IMR-90 (cell line): ENCODE data around the gene KRT7. TPM values are rescaled to one million over a fixed set of nuclear protein-coding genes. Genes with fewer than 3 reads are reported as not detected.

ENCODE experiments used
- ATAC-seq: fragments of 200-7000 bp; cut with Tn5 transposase; 2 replicates; pipeline ENCODE4 v1.9.1; 2020; ENCODE audit warnings: low read depth, mild to moderate bottlenecking, moderate library complexity
- BruUV-seq: library from RNA; stranded (reverse); fragments of 400-500 nt; replicated peaks from 2 replicates; lab custom pipeline; 2021; lab: Mats Ljungman, UMichigan
- CTCF ChIA-PET: fragments of 300-600 bp; formaldehyde crosslinking; extraction: SDS; loops from one replicate; lab custom pipeline; 2021; ENCODE audit warnings: antibody characterized with exemption; lab: Yijun Ruan, JAX
- POLR2A ChIA-PET: fragments of 300-600 bp; sonication (Branson Sonifier 250); formaldehyde crosslinking; loops from one replicate; lab custom pipeline; 2022; ENCODE audit warnings: antibody characterized with exemption; ENCODE audit not compliant: unreplicated experiment; lab: Charles Lee
- DNase-seq: peaks from one replicate; pipeline ENCODE4 v3.0.0; 2013
- H2AFZ ChIP-seq: replicated peaks from 2 replicates; pipeline ENCODE3; 2013; ENCODE audit warnings: low read length, mild to moderate bottlenecking; ENCODE audit not compliant: poor library complexity
- H2AK5ac ChIP-seq: 2 replicates; pipeline ENCODE4 v1.6.1; 2013; ENCODE audit warnings: low read depth, low read length, inconsistent platforms
- H2AK9ac ChIP-seq: replicated peaks from 2 replicates; pipeline ENCODE3; 2013; ENCODE audit warnings: mild to moderate bottlenecking, low read depth, low read length, moderate library complexity; ENCODE audit not compliant: poor library complexity
- H2BK120ac ChIP-seq: 2 replicates; pipeline ENCODE4 v1.6.1; 2013; ENCODE audit warnings: low read depth, low read length, inconsistent platforms
- H2BK15ac ChIP-seq: 3 replicates; pipeline ENCODE4 v1.6.1; 2013; ENCODE audit warnings: low read depth, low read length, inconsistent platforms
- H2BK20ac ChIP-seq: 2 replicates; pipeline ENCODE4 v1.6.1; 2013; ENCODE audit warnings: low read depth, mild to moderate bottlenecking, inconsistent platforms, low read length, moderate library complexity
- H2BK5ac ChIP-seq: 2 replicates; pipeline ENCODE4 v1.6.1; 2013; ENCODE audit warnings: mild to moderate bottlenecking, low read depth, low read length, inconsistent platforms; ENCODE audit not compliant: poor library complexity, severe bottlenecking
- H3K14ac ChIP-seq: replicated peaks from 2 replicates; pipeline ENCODE4 v1.6.1; 2013; ENCODE audit warnings: low read depth, low read length, inconsistent platforms
- H3K18ac ChIP-seq: 2 replicates; pipeline ENCODE4 v1.6.1; 2013; ENCODE audit warnings: low read depth, low read length, control low read depth
- H3K23ac ChIP-seq: 2 replicates; pipeline ENCODE4 v1.6.1; 2013; ENCODE audit warnings: low read depth, low read length, inconsistent platforms
- H3K27ac ChIP-seq: 2 replicates; pipeline ENCODE4 v1.5.1; 2013; ENCODE audit warnings: mild to moderate bottlenecking, control low read depth, low read length; ENCODE audit not compliant: insufficient read depth
- H3K27me3 ChIP-seq: 2 replicates; pipeline ENCODE4 v1.6.1; 2013; ENCODE audit warnings: low read length; ENCODE audit not compliant: control insufficient read depth, insufficient read depth
- H3K36me3 ChIP-seq: 2 replicates; pipeline ENCODE4 v1.6.1; 2013; ENCODE audit warnings: low read length, mixed read lengths; ENCODE audit not compliant: control insufficient read depth, insufficient read depth
- H3K4ac ChIP-seq: 2 replicates; pipeline ENCODE4 v1.6.1; 2013; ENCODE audit warnings: low read depth, low read length, inconsistent platforms
- H3K4me1 ChIP-seq: 2 replicates; pipeline ENCODE4 v1.6.1; 2013; ENCODE audit warnings: low read length, mixed read lengths; ENCODE audit not compliant: control insufficient read depth, insufficient read depth
- H3K4me2 ChIP-seq: 2 replicates; pipeline ENCODE4 v1.6.1; 2013; ENCODE audit warnings: low read depth, mild to moderate bottlenecking, control low read depth, low read length, moderate library complexity
- H3K4me3 ChIP-seq: 2 replicates; pipeline ENCODE4 v1.5.1; 2013; ENCODE audit warnings: low read depth, mild to moderate bottlenecking, control low read depth, low read length, moderate library complexity; ENCODE audit not compliant: insufficient read depth
- H3K56ac ChIP-seq: 2 replicates; pipeline ENCODE4 v1.6.1; 2013; ENCODE audit warnings: low read length, inconsistent platforms; ENCODE audit not compliant: insufficient read depth; ENCODE audit errors: extremely low read depth
- H3K79me1 ChIP-seq, 2 experiments: 2 replicates each; pipeline ENCODE4 v1.6.1; 2013; ENCODE audit warnings: low read length in 2 of 2, inconsistent platforms in 1 of 2, low read depth in 1 of 2
- H3K9ac ChIP-seq: 2 replicates; pipeline ENCODE4 v1.6.1; 2013; ENCODE audit warnings: low read depth, low read length, control low read depth
- H3K9me1 ChIP-seq: 2 replicates; pipeline ENCODE4 v1.6.1; 2013; ENCODE audit warnings: low read length, inconsistent platforms; ENCODE audit not compliant: insufficient read depth
- H3K9me3 ChIP-seq: 2 replicates; pipeline ENCODE4 v1.6.1; 2013; ENCODE audit warnings: low read length; ENCODE audit not compliant: control insufficient read depth, insufficient read depth
- H4K20me1 ChIP-seq: 2 replicates; pipeline ENCODE4 v1.6.1; 2013; ENCODE audit warnings: low read length, inconsistent platforms; ENCODE audit not compliant: insufficient read depth
- H4K5ac ChIP-seq: 2 replicates; pipeline ENCODE4 v1.6.1; 2013; ENCODE audit warnings: mild to moderate bottlenecking, low read depth, low read length, control low read depth
- H4K8ac ChIP-seq, 2 experiments: 2 replicates each; pipeline ENCODE4 v1.6.1; 2013; ENCODE audit warnings: low read depth in 2 of 2, low read length in 2 of 2, control low read depth in 1 of 2, inconsistent platforms in 1 of 2
- H4K91ac ChIP-seq: 2 replicates; pipeline ENCODE4 v1.6.1; 2013; ENCODE audit warnings: low read depth, low read length, inconsistent platforms; ENCODE audit not compliant: insufficient read depth
- BHLHE40 ChIP-seq: fragments of 150-350 bp; IDR thresholded peaks from 2 replicates; pipeline ENCODE4 v1.6.1; 2016; ENCODE audit warnings: mild to moderate bottlenecking, low read depth, low read length
- CEBPB ChIP-seq: IDR thresholded peaks from 2 replicates; pipeline ENCODE4 v1.6.1; 2012; ENCODE audit warnings: low read depth, low read length, improper control_type of control experiment
- POLR2A ChIP-seq: IDR thresholded peaks from 2 replicates; pipeline ENCODE4 v1.6.1; 2012; ENCODE audit warnings: mild to moderate bottlenecking, low read depth, low read length
- RFX5 ChIP-seq: IDR thresholded peaks from 2 replicates; pipeline ENCODE4 v1.8.0; 2012; ENCODE audit warnings: low read depth, mild to moderate bottlenecking, low read length, moderate library complexity
- WGBS, 2 experiments: methylation state at CpG; one replicate each; pipeline versions ENCODE4 v1.1.5 to v1.1.7; 2013; ENCODE audit warnings: missing lambda C conversion rate in 2 of 2; ENCODE audit not compliant: insufficient read length in 1 of 2; ENCODE audit errors: extremely low coverage in 2 of 2; 5-methylcytosine and 5-hydroxymethylcytosine counted together
- dilution Hi-C: fragments of 300-500 bp; cut with HindIII; formaldehyde crosslinking; loops from one replicate; pipeline ENCODE4 v1.14.3; 2018; ENCODE audit warnings: low sequenced_read_pairs; ENCODE audit not compliant: unreplicated experiment
- in situ Hi-C: fragments of 300-500 bp; cut with MboI; formaldehyde crosslinking; loops from 3 replicates; pipeline ENCODE4 v1.14.3; 2019; ENCODE audit warnings: low sequenced_read_pairs, inconsistent platforms, mixed read lengths
- intact Hi-C: fragments of 100-400 bp; cut with micrococcal nuclease; formaldehyde crosslinking; loops from 2 replicates; pipeline ENCODE4 v1.10.0; 2022
- polyA plus RNA-seq, 3 experiments: library from polyadenylated mRNA; depleted of rRNA; stranded (reverse); fragments of >200 nt; gene quantifications; 2 replicates each; pipeline ENCODE4 v1.2.3, GENCODE V29; 2012; ENCODE audit warnings: low replicate concordance in 1 of 3
- total RNA-seq: library from RNA; depleted of rRNA; stranded (reverse); fragments of >200 nt; gene quantifications from 2 replicates; pipeline ENCODE4 v1.2.3, GENCODE V29; 2012

The KRT7 gene
- total and polyA plus RNA-seq, 2 of the 4 experiments (the other 2 are of a cell fraction): 0.54 to 1.7 TPM

- ChIA-PET CTCF (interaction anchor here (0.9 to 2.9 kb wide), 5 partner anchors 10 to 64 kb away, joined by 3 to 14 read pairs (median 9); no protein-coding TSS in a partner anchor), POLR2A (no interaction called here)
- Histone ChIP-seq H3K4me2 (peak overlapping the region; percentile 35), H2BK20ac (peak overlapping the region; percentile 99), H2AK5ac (peak overlapping the region; percentile 100), H3K9me3 (no peaks in the 10 kb centered on the region), H4K8ac (peak overlapping the region; percentile 91 to 99), H3K9me1 (peaks cover 48% of the 10 kb centered on the region), H3K4me1 (peaks cover 24% of the 10 kb centered on the region), H2AFZ (peak overlapping the region; percentile 51), H4K5ac (peak overlapping the region; percentile 92), H2BK15ac (peak overlapping the region; percentile 100; the same call in 2 of the 3 replicates), H3K14ac (peak overlapping the region; percentile 99), H2BK5ac (peak overlapping the region; percentile 93), H4K20me1 (peaks cover 5% of the 10 kb centered on the region; the same call in 1 of the 2 replicates), H3K23ac (peak overlapping the region; percentile 98), H3K36me3 (no peaks in the 10 kb centered on the region), H3K27ac (peak overlapping the region; percentile 91), H4K91ac (peak overlapping the region; percentile 100), H2AK9ac (peak overlapping the region; percentile 95), H3K79me1 (peaks cover 0 to 8% of the 10 kb centered on the region in 2 experiments; a peak in 1 of 4 replicates), H2BK120ac (peak overlapping the region; percentile 99), H3K27me3 (no peaks in the 10 kb centered on the region), H3K4ac (peak overlapping the region; percentile 100), H3K9ac (peak overlapping the region; percentile 60), H3K4me3 (no peak overlapping the region), H3K18ac (peak overlapping the region; percentile 85), H3K56ac (peak overlapping the region; percentile 99; the same call in 1 of the 2 replicates)
- dilution Hi-C loops: no loop called here
- intact Hi-C loops: loop anchor here (2.0 to 10.0 kb wide), 2 partner anchors 68 to 594 kb away; no protein-coding TSS in a partner anchor
- DNase-seq: peak; percentile 94
- peak; percentile 99 for TF ChIP-seq CEBPB
- no peak for TF ChIP-seq RFX5
- TF ChIP-seq POLR2A: peak; percentile 34; the same call in 1 of the 2 replicates
- 0 out of 2 replicates have a peak, but pooled peaks have one; percentile 8 for TF ChIP-seq BHLHE40
- peak; percentile 51 for ATAC-seq
- in situ Hi-C loops: no loop called here
- WGBS, 2 experiments: 24% methylated on average over 2 of the region's 3 CpGs; no CpG with 5 or more reads in 1 of the 2 experiments
- no TSS peak for BruUV-seq
These were observed 47.3 kb downstream of the KRT7 start for GRCh38 chr12:52280319-52280795.
